DMS79 (cell line): Measurements from ENCODE around the gene NCMAP.

Source experiments
- DNase-seq: peaks from one replicate; lab custom pipeline; 2025; lab: John Stamatoyannopoulos, UW

Gene NCMAP

DNA sequence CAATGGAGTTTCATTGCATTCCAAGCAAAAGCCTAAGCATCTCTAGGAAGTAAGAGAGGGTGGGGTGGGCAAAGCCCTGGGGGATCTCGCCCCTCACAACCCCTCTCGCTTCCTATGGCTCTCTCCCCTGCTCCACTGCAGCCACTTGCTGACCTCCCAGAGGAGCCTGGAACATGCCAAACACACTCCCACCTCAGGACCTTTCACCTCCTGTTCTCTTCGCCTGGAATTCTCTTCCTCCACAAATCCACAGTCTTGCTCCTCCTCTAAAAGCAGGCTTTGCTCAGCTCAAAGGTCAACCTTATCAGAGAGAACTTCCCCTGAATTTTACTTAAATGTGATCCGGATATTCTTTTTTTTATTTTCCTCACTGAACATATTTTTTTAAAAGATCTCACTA is 66.3 kb downstream of the NCMAP start:
- DNase-seq: no peak

DNA sequence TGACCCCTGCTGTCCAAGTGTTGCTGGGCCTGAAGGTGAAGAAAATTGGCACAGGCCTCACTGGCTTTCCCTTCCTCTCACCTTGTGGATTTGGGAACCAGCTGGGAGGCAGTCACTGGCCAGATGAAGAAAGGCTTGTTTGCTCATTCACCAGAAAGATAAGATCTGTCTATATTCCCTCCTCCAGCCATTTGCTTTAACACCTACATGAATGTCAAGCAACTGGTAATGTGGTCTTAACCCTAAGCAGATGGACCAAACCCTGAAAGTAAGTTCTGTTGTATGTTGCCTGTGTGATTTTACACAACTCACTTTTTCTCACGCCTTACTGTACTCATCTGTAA is 76.9 kb downstream of the NCMAP start:
- DNase-seq: no peak

DNA sequence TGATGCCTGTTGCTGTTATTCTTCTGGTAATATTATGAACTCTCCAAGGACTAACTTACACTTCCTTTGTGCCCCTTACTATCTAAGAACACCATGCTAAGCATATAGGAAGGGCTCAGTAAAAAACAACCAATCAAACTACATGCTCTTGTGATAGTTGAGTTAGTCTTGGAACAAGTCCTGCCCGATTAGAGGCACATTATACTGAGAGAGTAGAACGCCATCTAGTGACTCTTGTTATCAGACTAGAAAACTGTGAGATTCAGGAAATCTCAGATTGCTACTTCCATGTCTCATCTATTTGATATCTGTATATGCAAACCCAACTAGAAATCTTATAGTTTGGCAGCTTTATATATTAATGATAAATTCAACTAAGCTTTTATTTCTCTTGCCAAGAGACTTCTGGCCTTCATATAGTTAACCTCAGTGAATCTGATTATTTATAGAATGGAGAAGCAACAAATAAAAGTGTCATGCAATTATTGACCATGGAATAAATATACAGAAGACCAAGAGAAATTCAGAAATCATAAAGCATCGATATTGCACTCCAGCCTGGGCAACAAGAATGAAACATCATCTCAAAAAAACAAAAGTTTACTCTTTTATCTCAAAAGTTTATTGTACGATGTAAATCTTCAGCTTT is 79.4 kb downstream of the NCMAP start:
- peak; percentile 42 for DNase-seq

DNA sequence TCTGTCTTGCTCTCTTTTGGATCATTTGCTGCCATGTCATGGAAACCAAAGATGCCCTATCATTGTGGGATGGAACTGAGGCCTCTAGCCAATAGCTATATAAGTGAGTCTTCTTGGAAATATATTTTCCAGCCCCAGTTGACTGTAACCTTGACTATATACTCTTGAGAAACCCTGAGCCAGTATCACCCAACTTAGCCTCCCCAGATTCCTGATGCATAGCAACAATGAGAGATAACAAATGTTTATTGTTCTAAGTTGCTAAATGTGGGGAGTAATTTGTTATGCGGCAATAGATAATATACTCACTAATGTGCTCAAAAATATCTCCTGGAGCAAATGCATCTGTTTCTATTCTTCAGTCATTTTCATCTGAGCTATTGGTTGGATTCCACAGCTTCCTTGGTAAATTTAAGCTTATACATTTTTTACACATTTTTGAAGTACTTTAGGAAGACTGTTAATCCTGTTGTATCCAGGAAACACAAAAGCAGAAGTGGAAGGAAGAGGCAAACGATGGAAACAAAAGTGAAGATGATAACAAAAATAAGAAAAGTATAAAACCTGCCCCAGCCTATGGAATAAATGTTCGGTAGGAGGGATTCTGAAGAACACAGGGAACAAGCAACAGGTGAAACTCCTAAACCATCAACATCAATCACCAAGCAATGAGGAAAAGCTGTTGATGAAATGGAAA is 80.9 kb downstream of the NCMAP start:
- no peak for DNase-seq

DNA sequence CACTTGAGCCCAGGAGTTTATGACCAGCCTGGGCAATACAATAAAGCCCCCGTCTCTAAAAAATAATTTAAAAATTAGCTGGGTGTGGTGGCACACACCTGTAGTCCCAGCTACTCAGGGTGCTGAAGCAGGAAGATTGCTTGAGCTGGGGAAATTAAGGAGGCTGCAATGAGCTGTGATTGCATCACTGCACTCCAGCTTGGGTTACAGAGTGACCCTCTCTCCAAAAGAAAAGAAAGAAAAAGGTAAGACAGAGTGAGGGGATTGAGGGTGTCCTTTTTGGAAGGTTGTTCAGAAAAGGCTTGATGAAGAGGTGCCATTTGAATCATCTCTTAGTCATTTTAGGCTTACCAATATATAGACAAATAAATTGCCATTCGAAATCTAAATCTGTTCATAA is 83.2 kb downstream of the NCMAP start:
- DNase-seq: no peak

DNA sequence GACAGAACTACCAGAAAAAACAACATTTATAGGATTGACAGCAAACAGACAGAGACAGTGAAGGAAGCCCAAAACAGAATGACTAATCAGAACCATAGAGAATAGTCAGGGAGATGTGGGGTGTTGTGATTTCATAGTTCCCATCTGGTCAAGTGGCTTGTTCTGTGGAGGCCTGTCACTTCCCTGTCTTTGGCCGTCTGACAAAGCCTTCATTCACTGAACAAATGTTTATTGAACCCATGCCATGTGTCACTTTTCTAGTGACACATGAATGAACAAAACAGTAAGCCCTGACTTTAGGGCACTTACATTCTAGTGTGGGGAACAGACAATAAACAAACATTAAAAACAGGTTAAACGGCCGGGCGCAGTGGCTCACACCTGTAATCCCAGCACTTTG is 84.0 kb downstream of the NCMAP start:
- peak; percentile 28 for DNase-seq

DNA sequence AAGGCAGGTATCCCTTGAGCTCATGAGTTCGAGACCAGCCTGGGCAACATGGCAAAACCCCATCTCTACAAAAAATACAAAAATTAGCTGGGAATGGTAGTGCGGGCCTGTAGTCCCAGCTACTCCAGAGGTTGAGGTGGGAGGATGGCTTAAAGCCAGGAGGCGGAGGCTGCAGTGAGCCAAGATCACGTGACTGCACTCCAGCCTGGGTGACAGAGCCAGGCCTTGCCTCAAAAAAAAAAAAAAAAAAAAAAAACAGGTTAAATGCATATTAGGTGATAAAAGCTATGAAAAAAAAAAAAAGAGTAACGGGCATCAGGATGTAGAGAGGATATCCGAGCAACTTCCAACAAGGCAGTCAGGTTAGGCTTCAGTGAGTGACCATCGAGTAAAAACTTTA is 84.4 kb downstream of the NCMAP start:
- no peak for DNase-seq

DNA sequence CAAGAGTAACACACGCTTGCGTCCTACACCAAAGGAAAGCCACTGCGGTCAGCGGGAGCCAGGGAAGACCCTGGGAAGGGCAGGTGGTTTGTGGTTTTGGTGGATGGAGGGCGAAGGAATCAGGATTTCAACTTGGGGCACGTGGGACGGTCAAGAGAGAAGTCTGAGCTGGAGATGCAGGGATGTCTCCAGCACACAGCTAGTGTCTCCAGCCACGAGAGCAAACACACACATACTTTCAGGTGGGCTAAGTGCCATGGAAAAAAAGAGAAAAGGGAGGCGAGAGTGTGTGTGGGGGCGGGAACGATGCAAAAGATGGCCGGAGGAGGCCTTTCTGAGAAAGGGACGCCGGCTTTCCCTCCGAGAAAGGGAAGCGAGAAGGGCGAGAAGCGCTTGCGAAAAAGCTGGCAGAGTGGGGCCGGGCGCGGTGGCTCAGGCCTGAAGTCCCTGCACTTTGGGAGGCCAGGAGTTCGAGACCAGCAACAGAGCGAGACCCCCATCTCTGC is 85.8 kb downstream of the NCMAP start:
- no peak for DNase-seq

DNA sequence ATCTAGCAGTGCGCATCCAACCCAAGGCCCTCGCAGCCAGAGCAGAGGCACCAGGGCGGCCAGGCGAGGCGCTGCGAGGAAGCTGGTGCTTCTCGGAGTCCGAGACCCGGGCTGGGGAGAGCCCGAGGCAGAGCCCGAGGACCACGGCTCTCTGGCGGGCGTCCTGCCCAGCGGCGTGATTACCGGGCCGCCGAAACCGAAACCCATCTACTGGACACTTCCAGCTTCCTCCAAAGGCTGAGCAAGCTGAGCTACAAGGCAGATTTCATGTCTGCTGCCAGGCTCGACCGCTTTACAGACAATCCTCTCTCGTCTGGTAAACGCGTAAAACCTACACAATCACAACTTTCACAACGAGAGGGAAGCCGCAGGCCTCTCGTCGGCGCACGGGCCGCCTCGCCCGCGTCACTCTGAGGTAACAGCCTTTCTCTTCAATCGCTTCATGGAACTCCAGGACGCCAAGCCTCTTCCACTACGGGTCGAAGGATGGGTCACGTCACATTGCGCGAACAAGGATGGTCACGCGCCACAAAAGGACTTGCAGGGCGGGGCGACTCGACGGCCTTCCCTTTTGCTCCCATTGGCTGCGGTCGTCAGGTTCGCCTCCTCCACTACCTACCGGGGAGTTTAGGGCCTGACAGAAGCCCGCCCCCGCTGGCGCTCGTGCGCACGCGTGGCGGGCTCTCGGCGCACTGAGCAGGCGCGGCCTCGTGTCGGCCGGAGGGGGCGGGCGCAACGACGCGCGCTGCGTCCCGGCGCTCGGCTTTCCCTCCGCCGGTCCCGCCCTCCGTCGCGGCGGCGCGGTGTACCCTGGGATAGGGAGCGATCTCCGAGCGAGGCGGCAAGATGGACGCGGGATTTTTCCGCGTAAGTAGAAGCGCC is 86.8 kb downstream of the NCMAP start, which contains the start of gene SRRM1:
SRRM1 (plus strand) TSS at position 822 of the 882 bp plus-strand sequence; CDS start at position 847, 25 bp downstream.
- DNase-seq: peak; percentile 100

DNA sequence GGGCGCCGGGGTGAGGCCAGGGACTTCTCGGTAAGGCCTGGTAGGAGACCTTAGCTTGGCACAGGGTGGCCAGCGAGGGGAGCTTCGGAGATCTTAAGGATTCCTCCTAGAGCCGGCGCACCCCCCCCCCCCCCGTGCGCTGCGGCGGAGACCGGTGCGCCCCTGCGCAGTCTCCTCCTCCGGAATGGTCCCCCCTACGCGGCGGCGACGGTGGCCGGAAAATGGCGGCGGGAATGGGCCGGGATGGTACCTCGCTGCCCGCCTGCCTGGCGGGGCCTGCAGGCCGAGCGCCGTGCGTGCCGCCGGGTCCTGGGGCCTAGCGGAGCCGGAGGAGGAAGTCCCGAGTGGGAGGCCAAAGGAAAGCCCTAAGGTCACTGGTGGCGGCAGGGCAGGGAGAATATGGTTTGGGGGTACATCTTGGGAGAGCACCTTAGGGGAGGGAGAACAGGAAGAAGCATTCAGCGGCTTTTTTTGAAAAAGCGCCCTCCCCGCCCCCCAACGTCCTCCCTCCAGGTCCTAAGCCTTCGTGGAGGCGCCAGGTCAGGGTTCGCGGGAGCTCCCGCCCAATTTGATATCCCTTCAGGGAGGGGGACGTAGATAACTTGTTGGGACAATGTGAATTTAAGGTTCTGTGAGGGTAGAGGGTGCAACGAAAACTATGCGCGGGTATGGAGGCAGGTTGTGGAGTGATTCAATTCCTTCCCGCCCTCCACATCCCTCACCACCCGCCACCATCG is 87.6 kb downstream of the NCMAP start:
- DNase-seq: peak; percentile 16

DNA sequence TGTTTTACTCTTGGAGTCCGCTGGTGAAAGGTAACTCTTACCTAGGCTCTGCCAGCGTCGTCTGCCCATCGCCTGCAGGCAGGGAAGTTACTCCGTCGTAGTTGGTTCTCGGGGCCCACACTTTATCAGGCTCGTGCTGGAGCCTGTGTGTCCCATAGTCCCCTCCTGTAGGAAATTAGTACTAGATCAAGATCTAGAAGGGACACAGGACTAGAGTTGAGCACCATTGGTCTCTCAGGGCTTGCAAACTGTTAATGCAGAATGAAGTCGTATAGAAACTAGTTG is 88.2 kb downstream of the NCMAP start:
- DNase-seq: peak; percentile 10

DNA sequence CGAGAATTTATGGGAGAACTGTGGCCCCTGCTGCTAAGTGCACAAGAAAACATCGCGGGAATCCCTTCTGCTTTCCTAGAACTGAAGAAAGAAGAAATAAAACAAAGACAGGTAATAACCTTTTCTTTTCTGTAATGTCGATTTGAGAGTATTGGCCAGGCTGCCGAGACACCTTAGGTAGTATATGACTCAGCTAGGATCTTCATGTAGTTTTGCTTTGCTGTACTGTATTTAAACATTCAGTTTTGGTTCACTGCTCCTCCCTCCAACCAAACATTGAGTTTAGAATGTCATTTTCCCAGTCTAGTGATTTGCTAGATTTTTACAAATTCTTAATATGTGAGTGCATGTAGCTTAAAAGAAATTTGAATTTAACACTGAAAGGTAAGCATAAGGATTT is 93.0 kb downstream of the NCMAP start:
- no peak for DNase-seq

DNA sequence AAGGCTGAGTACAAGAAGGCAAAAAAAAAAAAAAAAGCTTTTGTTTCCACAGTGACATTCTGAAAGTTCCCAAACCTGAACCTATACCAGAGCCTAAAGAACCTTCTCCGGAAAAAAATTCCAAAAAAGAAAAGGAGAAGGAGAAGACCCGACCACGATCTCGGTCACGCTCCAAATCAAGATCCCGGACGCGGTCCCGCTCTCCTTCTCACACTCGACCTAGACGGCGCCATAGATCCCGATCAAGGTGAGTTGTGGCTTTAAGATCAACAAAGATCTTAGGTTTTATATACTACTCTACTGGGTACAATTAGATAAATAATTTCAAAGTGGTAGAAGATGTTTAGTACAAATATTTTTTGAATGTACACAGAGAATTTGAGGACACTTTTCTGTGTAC is 96.5 kb downstream of the NCMAP start:
- no peak for DNase-seq

DNA sequence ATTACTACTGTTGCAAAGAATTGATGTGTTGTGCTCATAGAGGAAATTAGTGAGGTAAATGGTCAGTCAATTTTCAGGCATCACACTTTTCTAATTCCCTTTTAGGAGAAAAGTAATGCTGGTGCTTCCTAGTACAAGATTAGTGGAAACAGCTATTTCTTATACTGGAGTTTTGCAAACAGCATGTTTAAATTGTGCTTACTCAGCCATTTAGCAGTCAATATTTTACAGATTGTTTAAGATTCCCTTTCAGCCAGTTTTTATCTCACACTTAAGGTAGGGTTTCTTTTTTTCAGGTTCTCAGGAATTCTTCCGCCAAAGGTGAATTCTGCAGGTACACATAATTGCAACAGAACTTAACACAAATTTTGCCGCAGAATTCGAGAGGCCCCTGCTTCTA is 98.1 kb downstream of the NCMAP start:
- DNase-seq: no peak

DNA sequence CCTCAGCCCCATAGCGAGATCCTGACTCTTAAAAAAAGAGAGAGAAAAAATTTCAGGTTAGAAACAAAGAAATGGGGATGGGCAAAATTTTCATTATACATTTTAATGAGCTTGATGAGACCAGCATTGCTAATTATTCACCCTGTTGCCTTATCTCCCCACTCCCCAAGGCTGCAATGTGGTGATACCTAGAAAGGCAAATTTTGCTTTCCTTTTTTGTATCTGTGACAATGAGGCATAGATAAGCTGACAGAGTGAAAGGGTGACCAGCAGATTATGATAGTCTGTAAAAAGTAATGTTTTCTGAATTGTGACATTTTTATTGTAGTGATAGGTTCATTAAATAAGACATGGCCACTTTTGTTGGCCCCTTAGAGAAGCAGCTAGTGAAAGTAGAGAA is 100.2 kb downstream of the NCMAP start:
- no peak for DNase-seq

DNA sequence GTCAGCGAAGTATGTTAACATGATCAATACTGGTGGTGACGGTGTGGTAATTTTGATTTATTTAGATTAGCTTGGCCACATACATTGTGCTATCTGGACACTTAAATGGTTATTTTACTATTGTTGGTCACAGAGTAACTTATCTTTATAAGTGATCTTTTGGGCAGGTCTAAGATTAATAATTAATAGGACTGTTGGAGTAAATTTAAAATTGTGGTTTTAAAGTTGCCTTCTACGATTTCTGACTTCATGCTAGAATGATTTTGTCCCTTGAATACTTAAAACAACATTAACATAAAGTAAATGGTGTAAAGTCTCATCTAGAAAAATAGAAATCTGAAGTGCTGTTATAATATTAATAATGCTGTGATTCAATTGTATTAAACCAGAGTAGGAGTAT is 101.9 kb downstream of the NCMAP start:
- no peak for DNase-seq
